LNCAP (cell line): ENCODE data around the gene HDAC4.

ENCODE experiments used
- TF ChIP-seq, protein P1 (sequence below): fragments of 450-650 bp; IDR thresholded peaks from 2 replicates; pipeline ENCODE4 v1.5.1; 2017; ENCODE audit warnings: mild to moderate bottlenecking

The HDAC4 gene

DNA sequence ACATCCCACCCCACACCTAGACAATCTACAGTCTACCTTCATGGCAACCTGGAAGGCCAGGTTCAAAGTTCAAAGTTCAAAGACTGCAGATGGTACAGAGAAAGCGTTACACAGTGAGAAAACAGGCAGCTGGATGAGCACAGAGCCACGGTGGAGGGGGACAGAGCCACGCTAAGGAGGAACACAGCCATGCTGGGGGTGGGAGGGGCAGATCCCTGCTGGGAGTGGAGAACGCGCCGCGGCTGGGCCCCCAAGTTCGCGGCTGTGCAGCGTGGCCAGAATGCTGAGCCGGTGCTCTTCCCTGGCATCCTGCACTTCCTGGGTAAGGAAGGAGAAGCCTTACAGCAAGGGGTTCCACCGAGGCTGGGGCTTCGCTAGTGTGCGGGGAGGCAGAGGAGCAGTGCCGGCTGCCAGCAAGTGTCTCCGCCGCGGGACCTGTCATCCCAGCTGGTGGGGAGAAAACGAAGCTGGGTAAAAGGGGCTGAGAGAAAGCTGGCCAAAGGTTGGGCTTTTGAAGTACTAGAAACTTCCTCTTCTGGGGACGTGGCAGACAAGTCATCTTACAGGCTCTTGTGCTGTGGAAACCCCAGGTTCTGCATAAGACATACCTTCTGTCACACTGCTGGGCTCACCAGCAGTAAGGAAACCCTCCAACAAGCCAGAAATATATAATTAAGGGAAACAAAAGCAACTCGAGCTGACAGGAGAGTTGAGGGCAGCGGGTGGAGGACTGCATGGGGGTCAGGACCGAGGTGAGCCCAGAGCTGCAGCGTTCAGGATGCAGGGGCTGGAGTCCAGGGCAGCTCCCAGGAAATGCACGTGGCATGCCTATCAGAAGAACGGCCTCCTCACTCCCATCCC is 115.5 kb downstream of the HDAC4 start:
- TF ChIP-seq, protein P1, sequence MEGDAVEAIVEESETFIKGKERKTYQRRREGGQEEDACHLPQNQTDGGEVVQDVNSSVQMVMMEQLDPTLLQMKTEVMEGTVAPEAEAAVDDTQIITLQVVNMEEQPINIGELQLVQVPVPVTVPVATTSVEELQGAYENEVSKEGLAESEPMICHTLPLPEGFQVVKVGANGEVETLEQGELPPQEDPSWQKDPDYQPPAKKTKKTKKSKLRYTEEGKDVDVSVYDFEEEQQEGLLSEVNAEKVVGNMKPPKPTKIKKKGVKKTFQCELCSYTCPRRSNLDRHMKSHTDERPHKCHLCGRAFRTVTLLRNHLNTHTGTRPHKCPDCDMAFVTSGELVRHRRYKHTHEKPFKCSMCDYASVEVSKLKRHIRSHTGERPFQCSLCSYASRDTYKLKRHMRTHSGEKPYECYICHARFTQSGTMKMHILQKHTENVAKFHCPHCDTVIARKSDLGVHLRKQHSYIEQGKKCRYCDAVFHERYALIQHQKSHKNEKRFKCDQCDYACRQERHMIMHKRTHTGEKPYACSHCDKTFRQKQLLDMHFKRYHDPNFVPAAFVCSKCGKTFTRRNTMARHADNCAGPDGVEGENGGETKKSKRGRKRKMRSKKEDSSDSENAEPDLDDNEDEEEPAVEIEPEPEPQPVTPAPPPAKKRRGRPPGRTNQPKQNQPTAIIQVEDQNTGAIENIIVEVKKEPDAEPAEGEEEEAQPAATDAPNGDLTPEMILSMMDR, result no peak

DNA sequence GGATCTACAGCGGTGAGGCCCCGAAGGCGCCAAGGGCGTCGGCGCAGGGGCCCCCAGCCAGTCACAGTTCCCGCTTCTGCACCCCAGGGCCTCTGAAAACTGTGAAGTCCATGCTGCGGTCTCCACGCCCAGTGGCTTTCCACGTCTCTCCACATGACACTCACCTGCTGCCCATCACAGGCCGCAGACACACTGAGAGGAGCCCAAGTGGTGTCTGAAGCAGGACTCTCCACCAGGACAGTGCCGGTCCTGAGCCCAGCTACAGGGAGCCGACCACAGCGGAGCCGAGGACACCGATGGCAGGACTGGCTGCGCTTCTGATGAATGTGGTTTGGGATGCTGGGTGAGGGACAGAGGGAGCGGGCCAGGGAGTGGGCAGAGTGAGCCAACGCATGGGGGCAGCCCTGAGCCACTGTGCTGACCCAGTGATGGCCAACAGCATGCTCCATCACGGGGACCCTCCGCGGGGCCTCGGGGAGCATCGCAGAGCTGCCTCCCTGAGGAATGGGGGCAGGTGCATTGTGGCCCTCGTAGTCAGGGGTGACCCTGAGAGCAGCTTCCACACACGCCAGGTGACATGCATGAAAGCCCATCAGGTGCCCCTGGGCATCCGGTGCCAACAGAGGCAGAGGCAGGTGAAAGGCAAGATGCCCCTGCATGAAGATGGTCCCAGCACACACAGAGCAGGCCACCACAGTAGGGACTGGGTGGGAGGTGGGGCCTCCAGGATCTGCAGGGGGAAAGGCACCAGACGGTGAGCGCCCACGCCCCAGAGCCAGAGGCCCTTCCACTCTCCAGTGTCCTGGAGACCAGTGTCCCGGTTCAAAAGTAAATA is 116.6 kb downstream of the HDAC4 start:
- TF ChIP-seq, protein P1, result no peak

DNA sequence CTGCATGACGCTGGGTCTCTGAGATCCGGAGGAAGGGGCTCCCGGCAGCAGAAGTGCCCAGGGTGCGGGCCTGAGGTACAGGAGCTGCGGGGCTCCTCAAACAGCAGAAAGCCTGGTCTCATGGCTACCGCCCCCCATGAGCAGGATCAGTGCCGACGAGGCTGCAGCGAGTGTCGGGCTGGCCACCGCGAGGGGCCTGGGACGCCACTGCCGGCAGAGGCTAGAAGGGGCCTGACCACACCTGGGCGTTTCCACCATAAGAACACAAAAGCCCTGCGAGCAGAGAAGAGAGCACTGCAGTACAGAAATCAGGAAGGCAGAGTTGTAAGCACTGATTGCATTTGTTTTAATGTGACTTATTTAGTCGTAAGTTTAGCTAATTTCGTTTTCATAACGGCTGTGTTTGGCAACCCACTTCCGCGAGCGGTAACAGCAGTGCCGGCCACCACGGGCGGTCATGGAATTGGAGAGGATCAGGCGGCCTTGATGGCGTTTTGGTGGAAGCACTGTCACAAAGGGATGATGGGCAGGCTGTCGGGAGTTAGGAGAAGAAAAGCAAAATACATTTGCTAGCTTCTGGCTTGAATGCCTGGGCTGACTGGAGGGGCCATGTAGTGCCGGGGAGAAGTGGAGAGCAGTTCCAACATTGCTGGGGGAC is 117.4 kb downstream of the HDAC4 start:
- TF ChIP-seq, protein P1, result no peak

DNA sequence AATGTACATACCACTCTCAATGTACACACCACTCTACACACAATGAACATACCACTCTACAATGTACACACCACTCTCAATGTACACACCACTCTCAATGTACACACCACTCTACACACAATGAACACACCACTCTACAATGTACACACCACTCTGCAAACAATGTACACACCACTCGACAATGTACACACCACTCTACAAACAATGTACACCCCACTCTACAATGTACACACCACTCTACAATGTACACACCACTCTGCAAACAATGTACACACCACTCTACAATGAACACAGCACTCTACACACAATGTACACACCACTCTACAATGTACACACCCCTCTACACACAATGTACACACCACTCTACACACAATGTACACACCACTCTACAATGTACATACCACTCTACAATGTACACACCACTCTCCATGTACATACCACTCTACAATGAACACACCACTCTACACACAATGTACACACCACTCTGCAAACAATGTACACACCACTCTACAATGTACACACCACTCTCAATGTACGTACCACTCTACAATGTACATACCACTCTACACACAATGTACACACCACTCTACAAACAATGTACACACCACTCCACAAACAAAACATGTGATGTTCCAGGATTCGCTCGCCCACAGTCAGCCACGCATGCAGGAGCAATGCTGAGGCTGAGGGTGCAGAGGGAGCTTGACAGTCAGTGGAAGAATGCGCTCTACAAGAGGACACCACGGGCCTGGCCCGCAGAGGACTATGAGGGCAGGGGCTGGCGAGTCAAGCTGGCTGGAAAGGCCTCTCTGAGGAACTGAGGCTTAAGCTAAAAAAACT is 118.2 kb downstream of the HDAC4 start:
- TF ChIP-seq, protein P1, result no peak

DNA sequence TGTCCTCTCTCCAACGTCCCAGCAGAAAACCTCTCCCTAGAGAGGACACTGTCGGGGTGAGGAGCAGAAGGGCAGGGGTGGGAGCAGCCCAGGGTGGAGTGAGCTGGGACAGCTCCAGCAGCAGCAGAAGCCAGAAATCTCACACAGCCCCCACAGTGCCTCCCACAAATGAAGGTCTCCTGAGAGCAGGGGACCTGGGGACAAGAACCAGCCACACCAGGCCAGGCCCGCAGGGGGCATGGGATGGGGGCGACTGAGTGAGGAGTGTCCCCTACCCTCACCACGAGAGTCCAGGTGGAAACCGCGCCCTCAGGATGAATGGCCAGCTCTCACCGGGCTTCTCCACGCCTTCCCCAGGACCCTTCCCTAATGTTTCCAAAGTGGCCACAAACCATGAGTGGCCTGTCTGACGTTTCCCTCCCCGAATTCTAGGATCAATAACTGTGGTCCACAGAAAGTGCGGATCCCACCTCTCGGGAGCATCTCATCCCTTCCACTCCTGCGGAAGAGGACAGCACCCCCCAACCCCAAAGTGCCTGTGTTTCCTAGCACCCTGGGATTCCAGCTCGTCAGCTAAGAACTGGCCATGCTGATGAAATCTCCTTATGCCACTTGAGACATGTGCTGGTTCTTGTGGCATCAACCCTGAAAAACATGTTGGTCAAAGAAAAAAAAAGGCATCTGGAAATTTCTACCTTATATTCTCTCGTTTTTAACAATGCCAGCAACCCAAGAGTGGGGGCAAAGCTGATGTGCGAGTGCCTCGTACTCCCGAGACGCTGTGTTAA is 121.1 kb downstream of the HDAC4 start:
- TF ChIP-seq, protein P1, result no peak

DNA sequence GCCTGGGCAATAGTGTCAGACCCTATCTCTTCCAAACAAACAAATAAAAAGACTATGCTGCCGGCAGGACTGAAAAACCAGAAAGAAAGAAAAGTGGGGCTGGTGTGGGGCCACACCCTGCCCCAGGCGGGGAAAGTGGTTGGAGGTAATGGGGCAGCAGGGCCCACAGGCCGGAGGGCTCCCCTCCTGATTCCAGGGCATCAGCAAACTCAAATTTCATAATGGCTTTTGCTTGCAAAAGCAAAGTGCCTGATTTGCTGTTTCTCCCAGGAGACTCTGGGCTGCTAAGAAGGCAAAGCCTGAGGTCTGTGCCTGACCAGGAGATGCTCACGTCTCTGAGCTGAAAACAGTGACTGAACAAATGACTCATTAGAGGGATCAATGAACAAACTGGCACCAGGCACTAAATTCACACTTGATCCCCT is 121.9 kb downstream of the HDAC4 start:
- TF ChIP-seq, protein P1, result no peak
